ENCODE results near the gene ZNG1F.
"Not testable (repeated sequence)": the region's sequence is repeated elsewhere in the genome, so short reads cannot be mapped to it uniquely, and the experiment has no call there.

DNA sequence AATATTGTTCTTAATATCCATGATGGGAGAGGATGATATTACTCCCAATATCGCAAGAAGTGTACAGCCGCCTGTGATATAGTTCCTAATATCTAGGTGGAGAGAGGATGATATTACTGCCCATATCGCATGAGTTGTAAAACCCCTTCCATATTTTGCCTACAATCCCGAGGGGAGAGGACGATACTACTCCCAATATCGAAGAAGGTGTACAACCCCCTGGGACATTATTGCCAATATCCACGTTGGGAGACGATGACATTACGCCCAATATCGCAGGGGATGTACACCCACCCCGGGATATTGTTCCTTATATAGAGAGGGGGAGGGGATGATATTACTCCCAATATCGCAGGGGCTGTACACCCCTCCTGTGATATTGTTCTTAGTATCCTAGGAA is 77.7 kb downstream of the ZNG1F start:
- TF ChIP-seq, protein P1, sequence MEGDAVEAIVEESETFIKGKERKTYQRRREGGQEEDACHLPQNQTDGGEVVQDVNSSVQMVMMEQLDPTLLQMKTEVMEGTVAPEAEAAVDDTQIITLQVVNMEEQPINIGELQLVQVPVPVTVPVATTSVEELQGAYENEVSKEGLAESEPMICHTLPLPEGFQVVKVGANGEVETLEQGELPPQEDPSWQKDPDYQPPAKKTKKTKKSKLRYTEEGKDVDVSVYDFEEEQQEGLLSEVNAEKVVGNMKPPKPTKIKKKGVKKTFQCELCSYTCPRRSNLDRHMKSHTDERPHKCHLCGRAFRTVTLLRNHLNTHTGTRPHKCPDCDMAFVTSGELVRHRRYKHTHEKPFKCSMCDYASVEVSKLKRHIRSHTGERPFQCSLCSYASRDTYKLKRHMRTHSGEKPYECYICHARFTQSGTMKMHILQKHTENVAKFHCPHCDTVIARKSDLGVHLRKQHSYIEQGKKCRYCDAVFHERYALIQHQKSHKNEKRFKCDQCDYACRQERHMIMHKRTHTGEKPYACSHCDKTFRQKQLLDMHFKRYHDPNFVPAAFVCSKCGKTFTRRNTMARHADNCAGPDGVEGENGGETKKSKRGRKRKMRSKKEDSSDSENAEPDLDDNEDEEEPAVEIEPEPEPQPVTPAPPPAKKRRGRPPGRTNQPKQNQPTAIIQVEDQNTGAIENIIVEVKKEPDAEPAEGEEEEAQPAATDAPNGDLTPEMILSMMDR (IDR thresholded peaks at IDR 0.05): not testable (repeated sequence)
- not testable (repeated sequence) for TF ChIP-seq EZH2 (IDR thresholded peaks at IDR 0.05; ENCODE audit: borderline replicate concordance, insufficient read depth, low read depth, low read length, poor library complexity, severe bottlenecking)

Data from B cell (primary cell).